Measurements from ENCODE around the gene GDI1. TPM values are rescaled to one million over a fixed set of nuclear protein-coding genes. Genes with fewer than 3 reads are reported as not detected.

GDI1 gene
- total and polyA plus RNA-seq, 9 of the 15 experiments (the other 6 are each of a cell fraction or from before 2014, with no cell fraction given) = 0.97 to 82.6 (median 37.5) TPM

DNA sequence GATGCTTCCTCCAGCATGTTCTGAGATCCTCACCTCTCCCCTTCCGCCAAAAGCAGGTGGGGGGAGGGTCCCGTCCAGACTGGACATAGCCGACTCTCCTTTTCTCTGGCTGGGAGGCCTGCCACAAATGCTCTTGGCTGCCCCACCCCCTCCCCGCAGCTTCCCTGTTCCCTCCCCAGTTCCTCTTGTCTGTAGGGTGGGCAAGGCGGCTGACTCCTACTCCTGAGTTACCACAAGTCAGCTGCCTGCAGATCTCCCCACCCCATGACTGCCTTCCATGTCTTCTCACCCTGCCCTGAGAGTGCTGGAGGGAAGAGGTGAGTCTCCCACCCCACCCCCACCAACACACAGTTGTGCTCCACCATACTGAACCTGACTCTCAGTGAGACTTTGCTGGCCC is 5.6 kb upstream of the GDI1 start:
- POLR2A ChIA-PET = interaction anchor here (0.6 kb wide), 2 partner anchors 20 to 52 kb away, joined by 3 read pairs; no protein-coding TSS in a partner anchor
- CTCF ChIA-PET (ENCODE audit: low intra/inter-chr PET ratio) = no interaction called here
- 0 out of 2 replicates have a peak overlapping the region, but pooled peaks have one; percentile 18 for H3K4me3 ChIP-seq

DNA sequence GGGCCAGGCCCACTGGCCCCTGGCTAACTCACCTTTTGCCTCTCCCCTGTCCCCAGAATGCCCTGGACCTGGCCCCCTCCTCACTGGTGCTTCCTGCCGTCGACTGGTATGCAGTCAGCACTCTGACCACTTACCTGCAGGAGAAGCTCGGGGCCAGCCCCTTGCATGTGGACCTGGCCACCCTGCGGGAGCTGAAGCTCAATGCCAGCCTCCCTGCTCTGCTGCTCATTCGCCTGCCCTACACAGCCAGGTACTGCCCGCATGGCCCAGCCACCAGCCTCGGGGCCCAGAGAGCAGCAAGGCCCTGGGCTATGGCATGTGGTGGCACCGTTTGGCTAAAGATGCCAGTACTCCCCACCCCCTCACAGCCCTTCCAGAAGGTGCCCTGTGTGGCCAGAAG is 4.7 kb upstream of the GDI1 start:
- POLR2A ChIA-PET = interaction anchor here (0.9 kb wide), 1 partner anchor 13 kb away, joined by 3 read pairs; no protein-coding TSS in a partner anchor
- no peaks in the 10 kb centered on the region for H4K20me1 ChIP-seq (replicated peaks; ENCODE audit: control insufficient read depth, insufficient read depth, low read length)
- FAIRE-seq = no peak
- no peak overlapping the region for H3K27ac ChIP-seq (ENCODE audit: extremely low read depth, low read depth, low read length)
- H3K4me3 ChIP-seq = no peak overlapping the region
- H3K9me1 ChIP-seq (ENCODE audit: control insufficient read depth, insufficient read depth, low read length) = no peaks in the 10 kb centered on the region
- H3K79me2 ChIP-seq (ENCODE audit: control insufficient read depth, insufficient read depth, low read length) = peaks cover 37% of the 10 kb centered on the region
- no peak for DNase-seq (ENCODE audit: extremely low read depth in 1 of 4, low spot score in 3 of 4)
- in situ Hi-C loops (cut with MboI) (no loop called here), intact Hi-C loops (cut with micrococcal nuclease) (no loop called here)
- TF ChIP-seq, protein P1, sequence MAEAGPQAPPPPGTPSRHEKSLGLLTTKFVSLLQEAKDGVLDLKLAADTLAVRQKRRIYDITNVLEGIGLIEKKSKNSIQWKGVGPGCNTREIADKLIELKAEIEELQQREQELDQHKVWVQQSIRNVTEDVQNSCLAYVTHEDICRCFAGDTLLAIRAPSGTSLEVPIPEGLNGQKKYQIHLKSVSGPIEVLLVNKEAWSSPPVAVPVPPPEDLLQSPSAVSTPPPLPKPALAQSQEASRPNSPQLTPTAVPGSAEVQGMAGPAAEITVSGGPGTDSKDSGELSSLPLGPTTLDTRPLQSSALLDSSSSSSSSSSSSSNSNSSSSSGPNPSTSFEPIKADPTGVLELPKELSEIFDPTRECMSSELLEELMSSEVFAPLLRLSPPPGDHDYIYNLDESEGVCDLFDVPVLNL (CRISPR knock-in tag; IDR thresholded peaks at IDR 0.05; ENCODE audit: low read depth) = no peak
- TF ChIP-seq RBFOX2 (IDR thresholded peaks at IDR 0.05; ENCODE audit: low read depth, low read length) = peak; percentile 46; the same call in 1 of the 2 replicates
- CTCF ChIA-PET (ENCODE audit: low intra/inter-chr PET ratio) = no interaction called here
- no TSS peak for BruUV-seq (replicated peaks)
- 91% methylated on average over 7 of the region's 8 CpGs for WGBS (ENCODE audit: insufficient coverage, low coverage, missing lambda C conversion rate)
- H3K4me1 ChIP-seq (replicated peaks in 1 of 2; ENCODE audit: control insufficient read depth in 2 of 2, insufficient read depth in 2 of 2, low read length in 2 of 2) = peaks cover 26 to 64% of the 10 kb centered on the region in 2 experiments; a peak in 4 of 5 replicates
- peaks cover 60% of the 10 kb centered on the region; the same call in 2 of the 3 replicates for H3K36me3 ChIP-seq (ENCODE audit: control insufficient read depth, insufficient read depth, low read length)
- H3K4me2 ChIP-seq (ENCODE audit: insufficient read depth, low read length) = no peak overlapping the region
- H3K9me3 ChIP-seq (replicated peaks; ENCODE audit: control insufficient read depth, insufficient read depth, low read depth, low read length) = no peaks in the 10 kb centered on the region
- no peaks in the 10 kb centered on the region for H3K27me3 ChIP-seq (ENCODE audit: control insufficient read depth in 2 of 2, insufficient read depth in 2 of 2, low read length in 2 of 2)
- H2AFZ ChIP-seq (ENCODE audit: low read depth, low read length) = no peak overlapping the region
- peak overlapping the region in 1 of 2 experiments; percentile 35; a peak in 1 of 4 replicates for H3K9ac ChIP-seq (ENCODE audit: insufficient read depth in 1 of 2, low read depth in 2 of 2, low read length in 2 of 2)
- ATAC-seq = no peak

More for the DNA sequence above, 5.6 kb upstream of the GDI1 start:
- Histone ChIP-seq H3K27ac (ENCODE audit: extremely low read depth, low read depth, low read length) (peak overlapping the region; percentile 67), H3K9me3 (replicated peaks; ENCODE audit: control insufficient read depth, insufficient read depth, low read depth, low read length) (no peaks in the 10 kb centered on the region), H4K20me1 (replicated peaks; ENCODE audit: control insufficient read depth, insufficient read depth, low read length) (no peaks in the 10 kb centered on the region), H3K4me2 (ENCODE audit: insufficient read depth, low read length) (peak overlapping the region; percentile 80), H3K4me1 (replicated peaks in 1 of 2; ENCODE audit: control insufficient read depth in 2 of 2, insufficient read depth in 2 of 2, low read length in 2 of 2) (peaks cover 27 to 59% of the 10 kb centered on the region in 2 experiments; a peak in 4 of 5 replicates), H3K9ac (ENCODE audit: insufficient read depth in 1 of 2, low read depth in 2 of 2, low read length in 2 of 2) (peak overlapping the region; percentile 61 to 84; a peak in 2 of 4 replicates), H3K27me3 (ENCODE audit: control insufficient read depth in 2 of 2, insufficient read depth in 2 of 2, low read length in 2 of 2) (no peaks in the 10 kb centered on the region), H2AFZ (ENCODE audit: low read depth, low read length) (no peak overlapping the region), H3K9me1 (ENCODE audit: control insufficient read depth, insufficient read depth, low read length) (no peaks in the 10 kb centered on the region), H3K36me3 (ENCODE audit: control insufficient read depth, insufficient read depth, low read length) (peaks cover 60% of the 10 kb centered on the region; the same call in 2 of the 3 replicates), H3K79me2 (ENCODE audit: control insufficient read depth, insufficient read depth, low read length) (peaks cover 35% of the 10 kb centered on the region)
- intact Hi-C loops (cut with micrococcal nuclease) (loop anchor here (2.0 kb wide), 1 partner anchor 53 kb away; no protein-coding TSS in a partner anchor), in situ Hi-C loops (cut with MboI) (no loop called here)
- ATAC-seq (no peak), FAIRE-seq (peak; percentile 23), DNase-seq (ENCODE audit: extremely low read depth in 1 of 4, low spot score in 3 of 4) (peak in 1 of 4 experiments; percentile 50)
- TF ChIP-seq SMARCC2 (IDR thresholded peaks at IDR 0.05; ENCODE audit: low read depth) = no peak
- no peak for TF ChIP-seq NFXL1 (CRISPR knock-in tag; IDR thresholded peaks at IDR 0.05)
- no peak for TF ChIP-seq ZNF431 (CRISPR knock-in tag; IDR thresholded peaks at IDR 0.05)
- TF ChIP-seq KDM4B (IDR thresholded peaks at IDR 0.05; ENCODE audit: borderline replicate concordance in 2 of 2, low read depth in 1 of 2) = no peak
- no TSS peak for BruUV-seq (replicated peaks)
- WGBS (ENCODE audit: insufficient coverage, low coverage, missing lambda C conversion rate) = 17% methylated on average over 4 of the region's 5 CpGs
